ENCODE data around the gene ARGLU1.

DNA sequence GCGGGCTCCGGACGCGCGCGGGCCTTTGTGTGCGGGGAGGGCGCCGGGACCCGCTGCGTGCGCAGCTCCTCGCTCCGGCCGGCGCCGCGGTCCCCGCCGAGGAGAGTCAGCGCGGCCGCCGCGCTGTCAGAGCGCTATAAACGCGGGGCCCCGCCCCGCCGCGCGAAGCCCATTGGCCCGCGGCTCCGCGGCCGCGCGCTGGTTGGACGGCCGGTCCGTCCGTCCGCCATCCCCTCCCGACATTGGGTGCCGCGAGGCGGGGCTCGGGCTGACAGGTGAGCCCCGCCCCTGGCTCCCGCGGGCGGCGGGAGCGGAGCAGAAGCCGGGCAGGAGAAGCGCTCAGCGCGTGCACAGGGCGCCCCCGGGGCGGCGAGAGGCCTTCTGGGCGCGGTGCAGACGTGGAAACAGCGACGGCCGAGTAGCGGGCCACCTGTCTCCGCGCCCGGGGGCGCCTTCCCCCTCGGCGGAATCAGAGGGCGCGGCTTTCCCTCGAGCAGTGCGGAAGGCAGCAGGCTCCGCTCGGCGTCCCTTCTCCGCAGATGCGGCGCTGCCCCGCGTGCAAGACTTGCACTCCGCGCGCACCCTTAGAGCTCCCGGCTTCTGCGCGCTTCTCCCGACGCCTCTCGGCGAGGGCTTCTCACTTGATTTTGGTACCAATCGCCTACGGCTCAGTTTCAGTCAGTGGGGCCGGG lies 32.2 kb downstream of the ARGLU1 start, which contains the start of gene EFNB2:
- peak; percentile 95 to 99 for TF ChIP-seq POLR2A (IDR thresholded peaks at IDR 0.05)
- TF ChIP-seq, protein P1, sequence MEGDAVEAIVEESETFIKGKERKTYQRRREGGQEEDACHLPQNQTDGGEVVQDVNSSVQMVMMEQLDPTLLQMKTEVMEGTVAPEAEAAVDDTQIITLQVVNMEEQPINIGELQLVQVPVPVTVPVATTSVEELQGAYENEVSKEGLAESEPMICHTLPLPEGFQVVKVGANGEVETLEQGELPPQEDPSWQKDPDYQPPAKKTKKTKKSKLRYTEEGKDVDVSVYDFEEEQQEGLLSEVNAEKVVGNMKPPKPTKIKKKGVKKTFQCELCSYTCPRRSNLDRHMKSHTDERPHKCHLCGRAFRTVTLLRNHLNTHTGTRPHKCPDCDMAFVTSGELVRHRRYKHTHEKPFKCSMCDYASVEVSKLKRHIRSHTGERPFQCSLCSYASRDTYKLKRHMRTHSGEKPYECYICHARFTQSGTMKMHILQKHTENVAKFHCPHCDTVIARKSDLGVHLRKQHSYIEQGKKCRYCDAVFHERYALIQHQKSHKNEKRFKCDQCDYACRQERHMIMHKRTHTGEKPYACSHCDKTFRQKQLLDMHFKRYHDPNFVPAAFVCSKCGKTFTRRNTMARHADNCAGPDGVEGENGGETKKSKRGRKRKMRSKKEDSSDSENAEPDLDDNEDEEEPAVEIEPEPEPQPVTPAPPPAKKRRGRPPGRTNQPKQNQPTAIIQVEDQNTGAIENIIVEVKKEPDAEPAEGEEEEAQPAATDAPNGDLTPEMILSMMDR (IDR thresholded peaks at IDR 0.05 in 4 of 5, conservative IDR thresholded peaks at IDR 0.05 in 1 of 5): no peak

All from gastrocnemius medialis (tissue), 4 donors.